Large intestine (tissue), 3 donors: Measurements from ENCODE around the gene TNFSF8. TPM values are rescaled to one million over a fixed set of nuclear protein-coding genes. Genes with fewer than 3 reads are reported as not detected.
A peak's percentile ranks its signal among the peaks of the same experiment; 100 is the strongest.

Source experiments
- DNase-seq, 2 donors: peaks; one replicate each; pipeline versions ENCODE4 v3.0.0 to v3.0.0-alpha.2; 2013
- H3K27ac ChIP-seq: one replicate; pipeline ENCODE4 v1.5.1; 2013; ENCODE audit warnings: low read length
- H3K27me3 ChIP-seq: 2 replicates; pipeline ENCODE4 v1.6.1; 2013; ENCODE audit warnings: low read length; ENCODE audit not compliant: control insufficient read depth, insufficient read depth
- H3K36me3 ChIP-seq: 2 replicates; pipeline ENCODE4 v1.6.1; 2013; ENCODE audit warnings: low read length; ENCODE audit not compliant: control insufficient read depth, insufficient read depth
- H3K4me1 ChIP-seq: one replicate; pipeline ENCODE4 v1.6.1; 2013; ENCODE audit warnings: low read length; ENCODE audit not compliant: control insufficient read depth, insufficient read depth
- H3K4me3 ChIP-seq: one replicate; pipeline ENCODE4 v1.5.1; 2013; ENCODE audit warnings: low read length
- H3K9me3 ChIP-seq: one replicate; pipeline ENCODE4 v1.6.1; 2013; ENCODE audit warnings: mild to moderate bottlenecking, low read depth, low read length, moderate library complexity; ENCODE audit not compliant: control insufficient read depth
- WGBS: methylation state at CpG from one replicate; pipeline ENCODE4 v1.1.5; 2013; ENCODE audit warnings: low lambda C conversion rate; ENCODE audit not compliant: insufficient coverage; 5-methylcytosine and 5-hydroxymethylcytosine counted together
- polyA plus RNA-seq: library from polyadenylated mRNA; unstranded; fragments of 120-200 nt; gene quantifications from one replicate; pipeline ENCODE4 v1.2.1, GENCODE V29; 2013

Gene TNFSF8
- polyA plus RNA-seq, 1 donor: 0.25 TPM

- no peak overlapping the region for H3K4me3 ChIP-seq
- H3K9me3 ChIP-seq: no peaks in the 10 kb centered on the region
- H3K4me1 ChIP-seq: peaks cover 16% of the 10 kb centered on the region
- DNase-seq: no peak
- H3K36me3 ChIP-seq: no peaks in the 10 kb centered on the region
- H3K27ac ChIP-seq: no peak overlapping the region
- H3K27me3 ChIP-seq: no peaks in the 10 kb centered on the region
These were observed 34.8 kb downstream of the TNFSF8 start for GRCh38 chr9:114895521-114895991.

- Histone ChIP-seq H3K9me3 (no peaks in the 10 kb centered on the region), H3K27me3 (no peaks in the 10 kb centered on the region), H3K27ac (peak overlapping the region; percentile 26), H3K4me1 (peaks cover 16% of the 10 kb centered on the region), H3K4me3 (no peak overlapping the region), H3K36me3 (no peaks in the 10 kb centered on the region)
- no CpG with 5 or more reads among the region's 7 CpGs for WGBS
- peak in 1 of 2 donors; percentile 59 for DNase-seq
These were observed 35.6 kb downstream of the TNFSF8 start for GRCh38 chr9:114894609-114895433.

- DNase-seq: peak in 1 of 2 donors; percentile 51
- peaks cover 16% of the 10 kb centered on the region for H3K4me1 ChIP-seq
These were observed 36.2 kb downstream of the TNFSF8 start for GRCh38 chr9:114894206-114894605.

GRCh38 chr9:114893221-114894010, 37.0 kb downstream of the TNFSF8 start:
- no peak overlapping the region for H3K4me3 ChIP-seq
- peak overlapping the region; percentile 35 for H3K27ac ChIP-seq
- 100% methylated on average over 1 of the region's 4 CpGs for WGBS
- H3K36me3 ChIP-seq: no peaks in the 10 kb centered on the region
- no peaks in the 10 kb centered on the region for H3K9me3 ChIP-seq
- DNase-seq: no peak
- H3K27me3 ChIP-seq: no peaks in the 10 kb centered on the region
- peaks cover 16% of the 10 kb centered on the region for H3K4me1 ChIP-seq

More at GRCh38 chr9:114894206-114894605, 36.2 kb downstream of the TNFSF8 start:
- no peaks in the 10 kb centered on the region for H3K27me3 ChIP-seq
- H3K36me3 ChIP-seq: no peaks in the 10 kb centered on the region
- peak overlapping the region; percentile 35 for H3K27ac ChIP-seq
- WGBS: no CpG with 5 or more reads among the region's 3 CpGs
- no peaks in the 10 kb centered on the region for H3K9me3 ChIP-seq
- no peak overlapping the region for H3K4me3 ChIP-seq

GRCh38 chr9:114889802-114890224, 40.6 kb downstream of the TNFSF8 start:
- no CpG with 5 or more reads among the region's 3 CpGs for whole genome bisulfite sequencing
- Histone ChIP-seq H3K27ac (no peak overlapping the region), H3K9me3 (no peaks in the 10 kb centered on the region), H3K27me3 (no peaks in the 10 kb centered on the region), H3K4me1 (peaks cover 12% of the 10 kb centered on the region), H3K4me3 (no peak overlapping the region), H3K36me3 (no peaks in the 10 kb centered on the region)
- no peak for DNase-seq

- no peaks in the 10 kb centered on the region for H3K36me3 ChIP-seq
- DNase-seq: no peak
- H3K27me3 ChIP-seq: no peaks in the 10 kb centered on the region
- no peaks in the 10 kb centered on the region for H3K9me3 ChIP-seq
- H3K27ac ChIP-seq: no peak overlapping the region
- H3K4me3 ChIP-seq: no peak overlapping the region
- WGBS: no CpG with 5 or more reads among the region's 4 CpGs
- H3K4me1 ChIP-seq: peaks cover under 1% of the 10 kb centered on the region
These were observed 41.8 kb downstream of the TNFSF8 start for GRCh38 chr9:114888607-114889006.

GRCh38 chr9:114887963-114888362, 42.4 kb downstream of the TNFSF8 start:
- Histone ChIP-seq H3K4me3 (no peak overlapping the region), H3K27ac (no peak overlapping the region), H3K36me3 (no peaks in the 10 kb centered on the region), H3K27me3 (no peaks in the 10 kb centered on the region), H3K4me1 (no peaks in the 10 kb centered on the region), H3K9me3 (no peaks in the 10 kb centered on the region)
- no CpG with 5 or more reads among the region's 2 CpGs for WGBS
- DNase-seq: no peak

- Histone ChIP-seq H3K27ac (peak overlapping the region; percentile 80), H3K4me3 (no peak overlapping the region), H3K36me3 (no peaks in the 10 kb centered on the region), H3K9me3 (no peaks in the 10 kb centered on the region), H3K27me3 (no peaks in the 10 kb centered on the region), H3K4me1 (no peaks in the 10 kb centered on the region)
- WGBS: 40% methylated on average over 1 of the region's 8 CpGs
- DNase-seq: peak; percentile 85 to 86
These were observed 45.5 kb downstream of the TNFSF8 start for GRCh38 chr9:114884787-114885452.

GRCh38 chr9:114883709-114884108, 46.7 kb downstream of the TNFSF8 start:
- Histone ChIP-seq H3K36me3 (no peaks in the 10 kb centered on the region), H3K27ac (no peak overlapping the region), H3K4me3 (no peak overlapping the region), H3K27me3 (no peaks in the 10 kb centered on the region), H3K4me1 (no peaks in the 10 kb centered on the region), H3K9me3 (no peaks in the 10 kb centered on the region)
- DNase-seq: no peak
- WGBS: no CpG with 5 or more reads among the region's 1 CpG

- no CpG with 5 or more reads among the region's 1 CpG for WGBS
- no peaks in the 10 kb centered on the region for H3K4me1 ChIP-seq
- no peaks in the 10 kb centered on the region for H3K9me3 ChIP-seq
- H3K36me3 ChIP-seq: no peaks in the 10 kb centered on the region
- no peak overlapping the region for H3K4me3 ChIP-seq
- no peaks in the 10 kb centered on the region for H3K27me3 ChIP-seq
- no peak overlapping the region for H3K27ac ChIP-seq
- DNase-seq: no peak
These were observed 50.1 kb downstream of the TNFSF8 start for GRCh38 chr9:114880291-114880745.
